HG03354 (cell line): ENCODE data around the gene ABI1.

ENCODE experiments used
- ATAC-seq: cut with Tn5 transposase; IDR thresholded peaks from one replicate; pipeline ENCODE4 v1.9.1; 2021; ENCODE audit warnings: mild to moderate bottlenecking; ENCODE audit not compliant: unreplicated experiment, poor library complexity, severe bottlenecking

Gene ABI1

GRCh38 chr10:26728957-26729356 is 131.8 kb downstream of the ABI1 start:
- no peak for ATAC-seq

- ATAC-seq = no peak
Measured at GRCh38 chr10:26727005-26727404, 133.8 kb downstream of the ABI1 start.

- peak; percentile 78 for ATAC-seq
Measured at GRCh38 chr10:26725837-26726727, 134.7 kb downstream of the ABI1 start.

GRCh38 chr10:26723016-26723415 is 137.7 kb downstream of the ABI1 start:
- ATAC-seq = no peak

DNA sequence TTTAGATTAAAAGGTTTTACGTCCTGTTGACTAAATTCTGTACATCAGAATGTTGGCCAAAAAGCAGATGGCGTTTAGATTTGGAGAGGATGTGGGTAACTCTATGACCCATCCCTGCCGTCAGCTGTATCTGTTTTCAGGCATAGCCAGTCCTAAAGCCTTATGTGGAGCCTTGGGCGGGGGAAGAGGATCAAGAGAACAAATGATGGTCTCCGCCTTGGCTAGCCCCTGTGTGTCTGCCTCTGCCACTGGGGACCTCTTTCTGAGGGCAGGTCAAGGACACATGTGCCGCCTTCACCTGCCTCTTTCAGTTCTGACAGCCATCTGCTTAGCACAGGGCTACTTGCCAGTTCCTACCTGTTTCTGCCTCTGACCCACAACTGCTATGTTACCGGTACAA is 139.2 kb downstream of the ABI1 start:
- no peak for ATAC-seq

DNA sequence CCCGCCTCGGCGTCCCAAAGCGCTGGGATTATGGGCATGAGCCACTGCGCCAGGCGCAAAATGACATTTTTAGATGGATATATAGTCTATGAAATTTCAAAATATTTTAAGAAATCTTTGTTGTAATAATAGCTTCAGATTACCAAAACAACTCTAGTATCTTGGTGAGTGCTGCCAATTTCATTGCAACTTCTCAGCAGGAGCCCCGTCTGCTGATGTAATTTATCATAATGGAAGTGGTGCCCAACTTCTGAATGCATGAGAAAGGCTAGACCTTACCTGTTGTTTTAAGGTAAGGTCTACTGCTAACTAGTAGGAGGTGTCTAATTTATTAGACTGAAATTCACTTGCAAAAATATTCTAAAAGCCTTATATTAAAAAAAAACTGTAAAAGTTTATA is 143.3 kb downstream of the ABI1 start:
- ATAC-seq = no peak

DNA sequence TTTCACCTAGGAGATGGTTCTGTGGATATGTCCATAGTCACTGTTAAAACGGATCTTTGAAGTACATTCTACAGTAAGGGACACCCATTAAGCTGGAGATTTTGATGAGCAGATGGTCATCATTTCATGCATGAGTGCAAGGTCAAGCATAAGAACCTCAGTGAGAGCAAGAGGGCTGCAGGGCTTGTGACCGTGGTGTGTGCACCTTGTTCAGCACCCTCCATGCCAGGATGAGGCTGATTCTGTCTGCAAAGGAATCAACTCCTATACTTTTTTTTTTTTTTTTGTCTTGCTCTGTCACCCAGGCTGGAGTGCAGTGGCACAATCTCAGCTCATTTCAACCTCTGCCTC is 145.6 kb downstream of the ABI1 start:
- ATAC-seq = no peak

DNA sequence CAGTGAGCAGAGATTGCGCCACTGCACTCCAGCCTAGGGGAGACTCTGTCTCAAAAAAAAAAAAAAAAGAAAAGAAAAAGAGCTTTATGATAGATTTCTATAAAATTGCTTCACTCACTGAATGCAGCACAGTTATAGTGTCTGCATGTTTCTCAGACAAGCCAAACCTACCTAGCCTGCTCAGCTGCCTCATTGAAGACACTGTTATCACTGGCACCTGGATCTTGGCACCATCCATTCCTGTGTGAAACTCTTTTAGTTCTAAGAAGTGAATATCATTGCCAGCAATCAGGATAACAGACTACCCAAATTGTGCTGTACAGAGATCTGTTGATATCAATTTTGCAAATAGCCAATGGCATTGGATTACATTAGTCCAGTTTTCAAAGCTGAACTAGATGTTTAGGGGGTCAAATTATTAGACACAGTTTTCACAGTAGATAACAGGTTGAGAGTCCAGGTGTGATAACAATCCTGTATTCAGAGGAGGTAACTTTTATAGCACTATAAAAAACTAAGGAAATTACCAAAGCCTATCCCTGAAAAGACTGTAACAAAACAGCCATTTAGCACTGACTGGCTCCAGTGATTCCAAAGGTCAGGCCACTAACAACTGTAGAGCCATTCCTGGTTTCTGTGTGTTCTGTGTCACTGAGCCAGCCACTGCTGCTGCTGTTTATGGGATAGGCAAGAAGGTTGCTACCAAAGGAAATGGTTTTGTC is 146.2 kb downstream of the ABI1 start:
- no peak for ATAC-seq

- no peak for ATAC-seq
Measured at GRCh38 chr10:26711324-26711723, 149.4 kb downstream of the ABI1 start.

- no peak for ATAC-seq
Measured at GRCh38 chr10:26706936-26707335, 153.8 kb downstream of the ABI1 start.

DNA sequence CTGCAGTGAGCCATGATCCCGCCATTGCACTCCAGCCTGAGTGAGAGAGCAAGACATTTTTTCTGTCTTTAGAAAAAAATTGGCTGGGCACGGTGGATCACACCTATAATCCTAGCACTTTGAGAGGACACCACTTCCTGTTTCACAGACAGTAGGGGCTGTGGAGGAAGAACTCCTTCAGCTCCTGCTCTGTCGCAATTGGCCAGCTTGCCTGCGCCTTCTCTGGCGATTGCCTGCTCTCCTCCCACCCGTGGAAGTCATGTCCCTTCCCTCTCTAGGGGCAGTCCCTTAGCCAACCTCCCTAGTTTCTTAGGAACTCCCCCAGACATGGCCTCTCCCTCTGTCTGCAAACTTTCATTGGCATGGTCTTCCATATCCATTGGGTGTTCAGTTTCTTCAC is 154.6 kb downstream of the ABI1 start:
- no peak for ATAC-seq

DNA sequence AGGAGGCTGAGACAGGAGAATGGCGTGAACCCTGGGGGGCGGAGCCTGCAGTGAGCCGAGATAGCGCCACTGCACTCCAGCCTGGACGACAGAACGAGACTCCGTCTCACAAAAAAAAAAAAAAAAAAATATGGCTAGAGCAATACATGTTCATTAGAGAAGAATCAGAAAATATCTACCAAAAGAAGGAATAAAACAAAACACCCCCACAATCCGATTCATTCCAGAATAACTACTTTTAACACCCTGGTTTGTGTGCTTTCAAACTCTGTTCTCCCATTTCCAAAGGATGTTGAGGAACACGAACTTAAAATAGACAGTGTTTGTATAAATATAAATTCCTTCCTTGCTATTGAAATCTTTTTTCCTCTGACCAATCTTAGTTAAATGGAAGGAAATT is 156.8 kb downstream of the ABI1 start:
- no peak for ATAC-seq

GRCh38 chr10:26703096-26703495 is 157.7 kb downstream of the ABI1 start:
- no peak for ATAC-seq

DNA sequence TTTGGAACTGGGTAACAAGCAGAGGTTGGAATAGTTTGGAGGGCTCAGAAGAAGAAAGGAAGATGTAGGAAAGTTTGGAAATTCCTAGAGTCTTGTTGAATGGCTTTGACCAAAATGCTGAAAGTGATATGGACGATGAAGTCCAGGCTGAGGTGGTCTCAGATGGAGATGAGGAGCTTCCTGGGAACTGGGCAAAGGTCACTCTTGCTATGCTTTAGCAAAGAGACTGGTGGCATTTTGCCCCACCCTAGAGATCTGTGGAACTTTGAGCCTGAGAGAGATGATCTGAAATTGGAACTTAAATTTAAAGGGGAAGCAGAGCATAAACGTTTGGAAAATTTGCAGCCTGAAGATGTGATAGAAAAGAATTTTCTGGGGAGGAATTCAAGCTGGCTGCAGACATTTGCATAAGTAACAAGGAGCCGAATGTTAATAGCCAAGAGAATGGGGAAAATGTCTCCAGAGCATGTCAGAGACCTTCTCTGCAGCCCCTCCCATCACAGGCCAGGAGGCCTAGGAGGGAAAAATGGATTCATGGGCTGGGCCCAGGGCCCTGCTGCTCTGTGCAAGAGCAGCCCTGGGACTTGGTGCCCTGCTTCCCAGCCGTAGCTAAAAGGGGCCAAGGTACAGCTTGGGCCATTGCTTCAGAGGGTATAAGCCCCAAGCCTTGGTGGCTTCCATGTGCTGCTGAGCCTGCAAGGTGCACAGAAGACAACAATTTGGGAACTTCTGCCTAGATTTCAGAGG is 159.7 kb downstream of the ABI1 start:
- no peak for ATAC-seq

- ATAC-seq = no peak
Measured at GRCh38 chr10:26699631-26700030, 161.1 kb downstream of the ABI1 start.

DNA sequence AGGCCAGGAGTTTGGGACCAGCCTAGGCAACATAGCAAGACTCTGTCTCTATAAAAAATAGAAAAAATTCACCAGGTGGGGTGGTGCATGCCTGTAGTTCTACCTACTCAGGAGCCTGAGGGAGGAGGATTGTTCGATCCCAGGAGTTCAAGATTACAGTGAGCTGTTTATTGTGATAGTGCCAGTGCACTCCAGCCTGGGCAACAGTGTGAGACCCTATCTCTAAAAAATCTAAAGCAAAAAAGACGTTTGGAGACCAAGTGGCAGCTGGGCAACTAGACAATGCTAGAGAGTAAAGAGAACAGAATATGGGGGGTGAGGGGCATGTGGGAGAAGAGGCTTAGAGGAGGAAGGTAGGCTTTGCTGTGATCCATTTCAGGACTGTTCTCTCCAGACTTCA is 161.8 kb downstream of the ABI1 start:
- no peak for ATAC-seq

- ATAC-seq = no peak
Measured at GRCh38 chr10:26697922-26698608, 162.7 kb downstream of the ABI1 start.

- peak; percentile 81 for ATAC-seq
Measured at GRCh38 chr10:26697163-26697921, 163.4 kb downstream of the ABI1 start, which contains the start of gene PDSS1. Gene PDSS1 (plus strand): TSS chr10:26697701. CDS start chr10:26697712, 11 bp downstream.

GRCh38 chr10:26696786-26697162 is 164.0 kb downstream of the ABI1 start:
- ATAC-seq = no peak
